Activated T-cell treated with anti-CD3 and anti-CD28 coated beads, Interleukin-2, amount 50 U/mL, for 72 hours (primary cell): Measurements from ENCODE around the gene SYNDIG1. TPM values are rescaled to one million over a fixed set of nuclear protein-coding genes. Genes with fewer than 3 reads are reported as not detected.

Experiments
- ATAC-seq, 2 donors: fragments of 150-1000 bp; cut with Tn5 transposase; replicated peaks in 1 of 2; 2 replicates each; pipeline ENCODE4 v1.10.0; 2021; ENCODE audit warnings: moderate library complexity in 2 of 2, mild to moderate bottlenecking in 1 of 2
- DNase-seq, 2 donors: peaks; one replicate each; pipeline ENCODE4 v3.0.0; 2021 to 2022; ENCODE audit warnings: mixed read lengths in 1 of 2
- H3K27ac Mint-ChIP-seq: one replicate; pipeline ENCODE4 v1.8.0; 2022; ENCODE audit warnings: mild to moderate bottlenecking, moderate library complexity, mixed read lengths
- H3K27me3 Mint-ChIP-seq: one replicate; pipeline ENCODE4 v1.8.0; 2022; ENCODE audit warnings: low read depth, mixed read lengths
- H3K36me3 Mint-ChIP-seq, 2 donors: one replicate each; pipeline ENCODE4 v1.8.0; 2022; ENCODE audit warnings: mixed read lengths in 2 of 2, mild to moderate bottlenecking in 1 of 2; ENCODE audit not compliant: insufficient read depth in 2 of 2
- H3K4me1 Mint-ChIP-seq: one replicate; pipeline ENCODE4 v1.8.0; 2022; ENCODE audit warnings: low read depth, mixed read lengths
- H3K4me3 Mint-ChIP-seq, 2 donors: one replicate each; pipeline ENCODE4 v1.8.0; 2022; ENCODE audit warnings: mild to moderate bottlenecking in 2 of 2, mixed read lengths in 2 of 2, moderate library complexity in 2 of 2
- H3K9me3 Mint-ChIP-seq, 2 donors: one replicate each; pipeline ENCODE4 v1.8.0; 2022; ENCODE audit warnings: mixed read lengths in 2 of 2
- total RNA-seq, 2 donors: library from RNA; stranded (reverse); gene quantifications; one replicate each; pipeline ENCODE4 v1.2.3, GENCODE V29; 2022

The SYNDIG1 gene
- total RNA-seq, 2 donors from 2014 or later, result not detected

GRCh38 chr20:24663496-24663895 is 194.1 kb downstream of the SYNDIG1 start:
- no peaks in the 10 kb centered on the region for H3K36me3 Mint-ChIP-seq
- H3K27ac Mint-ChIP-seq, result no peak overlapping the region
- ATAC-seq (no peak), DNase-seq (no peak)
- H3K9me3 Mint-ChIP-seq, result no peaks in the 10 kb centered on the region
- H3K4me3 Mint-ChIP-seq, result no peak overlapping the region
- H3K27me3 Mint-ChIP-seq, result no peaks in the 10 kb centered on the region
- no peaks in the 10 kb centered on the region for H3K4me1 Mint-ChIP-seq

GRCh38 chr20:24664266-24664986 is 195.0 kb downstream of the SYNDIG1 start:
- Mint-ChIP-seq H3K27me3 (no peaks in the 10 kb centered on the region), H3K9me3 (no peaks in the 10 kb centered on the region), H3K4me1 (no peaks in the 10 kb centered on the region), H3K27ac (no peak overlapping the region), H3K4me3 (no peak overlapping the region), H3K36me3 (no peaks in the 10 kb centered on the region)
- DNase-seq, result no peak
- ATAC-seq, result no peak

- H3K27ac Mint-ChIP-seq, result no peak overlapping the region
- no peak overlapping the region for H3K4me3 Mint-ChIP-seq
- no peaks in the 10 kb centered on the region for H3K27me3 Mint-ChIP-seq
- DNase-seq (no peak), ATAC-seq (no peak)
- H3K4me1 Mint-ChIP-seq, result no peaks in the 10 kb centered on the region
- H3K36me3 Mint-ChIP-seq, result no peaks in the 10 kb centered on the region
- no peaks in the 10 kb centered on the region for H3K9me3 Mint-ChIP-seq
Measured at GRCh38 chr20:24665196-24665595, 195.8 kb downstream of the SYNDIG1 start.

GRCh38 chr20:24665741-24666191 is 196.3 kb downstream of the SYNDIG1 start:
- Mint-ChIP-seq H3K4me1 (no peaks in the 10 kb centered on the region), H3K27me3 (no peaks in the 10 kb centered on the region), H3K36me3 (no peaks in the 10 kb centered on the region), H3K9me3 (no peaks in the 10 kb centered on the region), H3K27ac (no peak overlapping the region), H3K4me3 (no peak overlapping the region)
- DNase-seq (no peak), ATAC-seq (no peak)

- Mint-ChIP-seq H3K4me1 (no peaks in the 10 kb centered on the region), H3K27ac (no peak overlapping the region), H3K9me3 (no peaks in the 10 kb centered on the region), H3K27me3 (no peaks in the 10 kb centered on the region), H3K4me3 (no peak overlapping the region), H3K36me3 (no peaks in the 10 kb centered on the region)
- DNase-seq, result no peak
- ATAC-seq, result no peak
Measured at GRCh38 chr20:24667689-24668383, 198.4 kb downstream of the SYNDIG1 start.

- no peaks in the 10 kb centered on the region for H3K36me3 Mint-ChIP-seq
- DNase-seq (no peak), ATAC-seq (no peak)
- H3K4me3 Mint-ChIP-seq, result no peak overlapping the region
- no peaks in the 10 kb centered on the region for H3K9me3 Mint-ChIP-seq
- H3K27me3 Mint-ChIP-seq, result no peaks in the 10 kb centered on the region
- H3K27ac Mint-ChIP-seq, result no peak overlapping the region
- H3K4me1 Mint-ChIP-seq, result no peaks in the 10 kb centered on the region
Measured at GRCh38 chr20:24668384-24668702, 198.9 kb downstream of the SYNDIG1 start.

- no peak for ATAC-seq
- Mint-ChIP-seq H3K36me3 (no peaks in the 10 kb centered on the region), H3K9me3 (no peaks in the 10 kb centered on the region), H3K27me3 (no peaks in the 10 kb centered on the region), H3K4me3 (no peak overlapping the region), H3K27ac (no peak overlapping the region), H3K4me1 (no peaks in the 10 kb centered on the region)
- DNase-seq, result no peak
Measured at GRCh38 chr20:24668791-24669190, 199.4 kb downstream of the SYNDIG1 start.

- no peak overlapping the region for H3K4me3 Mint-ChIP-seq
- no peak for DNase-seq
- H3K4me1 Mint-ChIP-seq, result no peaks in the 10 kb centered on the region
- no peaks in the 10 kb centered on the region for H3K36me3 Mint-ChIP-seq
- no peaks in the 10 kb centered on the region for H3K9me3 Mint-ChIP-seq
- no peak for ATAC-seq
- H3K27ac Mint-ChIP-seq, result no peak overlapping the region
- no peaks in the 10 kb centered on the region for H3K27me3 Mint-ChIP-seq
Measured at GRCh38 chr20:24669701-24670100, 200.3 kb downstream of the SYNDIG1 start.

GRCh38 chr20:24670341-24670872 is 201.0 kb downstream of the SYNDIG1 start:
- no peak overlapping the region for H3K4me3 Mint-ChIP-seq
- H3K4me1 Mint-ChIP-seq, result no peaks in the 10 kb centered on the region
- no peak for DNase-seq
- no peak overlapping the region for H3K27ac Mint-ChIP-seq
- no peaks in the 10 kb centered on the region for H3K36me3 Mint-ChIP-seq
- H3K27me3 Mint-ChIP-seq, result no peaks in the 10 kb centered on the region
- ATAC-seq, result no peak
- no peaks in the 10 kb centered on the region for H3K9me3 Mint-ChIP-seq

- ATAC-seq (no peak), DNase-seq (no peak)
- no peaks in the 10 kb centered on the region for H3K27me3 Mint-ChIP-seq
- no peak overlapping the region for H3K4me3 Mint-ChIP-seq
- H3K27ac Mint-ChIP-seq, result no peak overlapping the region
- H3K9me3 Mint-ChIP-seq, result no peaks in the 10 kb centered on the region
- H3K4me1 Mint-ChIP-seq, result no peaks in the 10 kb centered on the region
- H3K36me3 Mint-ChIP-seq, result no peaks in the 10 kb centered on the region
Measured at GRCh38 chr20:24670981-24671380, 201.6 kb downstream of the SYNDIG1 start.

- Mint-ChIP-seq H3K9me3 (no peaks in the 10 kb centered on the region), H3K4me3 (no peak overlapping the region), H3K4me1 (no peaks in the 10 kb centered on the region), H3K27me3 (no peaks in the 10 kb centered on the region), H3K36me3 (no peaks in the 10 kb centered on the region), H3K27ac (no peak overlapping the region)
- ATAC-seq, result no peak
- DNase-seq, result no peak
Measured at GRCh38 chr20:24672181-24672880, 202.9 kb downstream of the SYNDIG1 start.

GRCh38 chr20:24672886-24673677 is 203.7 kb downstream of the SYNDIG1 start:
- DNase-seq, result no peak
- no peak for ATAC-seq
- H3K36me3 Mint-ChIP-seq, result no peaks in the 10 kb centered on the region
- H3K4me1 Mint-ChIP-seq, result no peaks in the 10 kb centered on the region
- no peak overlapping the region for H3K4me3 Mint-ChIP-seq
- H3K27me3 Mint-ChIP-seq, result no peaks in the 10 kb centered on the region
- H3K9me3 Mint-ChIP-seq, result no peaks in the 10 kb centered on the region
- H3K27ac Mint-ChIP-seq, result no peak overlapping the region
